ENCODE results near the gene HERC5. TPM values are rescaled to one million over a fixed set of nuclear protein-coding genes. Genes with fewer than 3 reads are reported as not detected.

HERC5 gene
- total RNA-seq, 1 donor from 2014 or later, result 2.6 TPM

- DNase-seq, result peak; percentile 52
- H3K4me3 ChIP-seq, result peak overlapping the region; percentile 77
- TF ChIP-seq CTCF (IDR thresholded peaks at IDR 0.05; ENCODE audit: borderline replicate concordance), result no peak
- H3K4me1 ChIP-seq, result peaks cover 28% of the 10 kb centered on the region
- H3K9me3 ChIP-seq (replicated peaks), result no peaks in the 10 kb centered on the region
- no peaks in the 10 kb centered on the region for H3K27me3 ChIP-seq (ENCODE audit: low read depth)
- H3K36me3 ChIP-seq, result no peaks in the 10 kb centered on the region
- intact Hi-C loops (cut with micrococcal nuclease), result no loop called here
- peak overlapping the region; percentile 77 for H3K27ac ChIP-seq (replicated peaks)
Observed at GRCh38 chr4:88457307-88458103, 586 bp downstream of the HERC5 start.

- Histone ChIP-seq H3K9me3 (replicated peaks) (no peaks in the 10 kb centered on the region), H3K4me3 (peak overlapping the region; percentile 77), H3K36me3 (peaks cover 6% of the 10 kb centered on the region), H3K4me1 (peaks cover 28% of the 10 kb centered on the region), H3K27me3 (ENCODE audit: low read depth) (no peaks in the 10 kb centered on the region), H3K27ac (replicated peaks) (peak overlapping the region; percentile 77)
- no peak for TF ChIP-seq CTCF (IDR thresholded peaks at IDR 0.05; ENCODE audit: borderline replicate concordance)
- no peak for DNase-seq
- intact Hi-C loops (cut with micrococcal nuclease), result no loop called here
Observed at GRCh38 chr4:88458104-88458740, 1.3 kb downstream of the HERC5 start.

GRCh38 chr4:88465653-88466192, 8.8 kb downstream of the HERC5 start:
- no peak for DNase-seq
- intact Hi-C loops (cut with micrococcal nuclease), result no loop called here
- Histone ChIP-seq H3K4me1 (no peaks in the 10 kb centered on the region), H3K27ac (replicated peaks) (no peak overlapping the region), H3K27me3 (ENCODE audit: low read depth) (no peaks in the 10 kb centered on the region), H3K36me3 (peaks cover 45% of the 10 kb centered on the region), H3K4me3 (no peak overlapping the region), H3K9me3 (replicated peaks) (no peaks in the 10 kb centered on the region)
- TF ChIP-seq CTCF (IDR thresholded peaks at IDR 0.05; ENCODE audit: borderline replicate concordance), result no peak

GRCh38 chr4:88467392-88467791, 10.5 kb downstream of the HERC5 start:
- H3K36me3 ChIP-seq, result peaks cover 45% of the 10 kb centered on the region
- intact Hi-C loops (cut with micrococcal nuclease), result no loop called here
- no peak for DNase-seq
- H3K9me3 ChIP-seq (replicated peaks), result no peaks in the 10 kb centered on the region
- H3K27me3 ChIP-seq (ENCODE audit: low read depth), result no peaks in the 10 kb centered on the region
- no peak overlapping the region for H3K27ac ChIP-seq (replicated peaks)
- no peak for TF ChIP-seq CTCF (IDR thresholded peaks at IDR 0.05; ENCODE audit: borderline replicate concordance)
- H3K4me1 ChIP-seq, result no peaks in the 10 kb centered on the region
- H3K4me3 ChIP-seq, result no peak overlapping the region

GRCh38 chr4:88477229-88477860, 20.4 kb downstream of the HERC5 start:
- intact Hi-C loops (cut with micrococcal nuclease), result no loop called here
- TF ChIP-seq CTCF (IDR thresholded peaks at IDR 0.05; ENCODE audit: borderline replicate concordance), result no peak
- Histone ChIP-seq H3K9me3 (replicated peaks) (no peaks in the 10 kb centered on the region), H3K27me3 (ENCODE audit: low read depth) (no peaks in the 10 kb centered on the region), H3K27ac (replicated peaks) (no peak overlapping the region), H3K36me3 (peaks cover 7% of the 10 kb centered on the region), H3K4me1 (peaks cover 11% of the 10 kb centered on the region), H3K4me3 (no peak overlapping the region)
- no peak for DNase-seq
